GM12872 (cell line): Measurements from ENCODE around the gene NUAK2.

Experiments
- TF ChIP-seq, protein P1 (sequence below): IDR thresholded peaks from 3 replicates; pipeline ENCODE4 v1.5.1; 2011; ENCODE audit warnings: low read depth, mild to moderate bottlenecking, low read length, moderate library complexity; ENCODE audit not compliant: insufficient read depth

NUAK2 gene

DNA sequence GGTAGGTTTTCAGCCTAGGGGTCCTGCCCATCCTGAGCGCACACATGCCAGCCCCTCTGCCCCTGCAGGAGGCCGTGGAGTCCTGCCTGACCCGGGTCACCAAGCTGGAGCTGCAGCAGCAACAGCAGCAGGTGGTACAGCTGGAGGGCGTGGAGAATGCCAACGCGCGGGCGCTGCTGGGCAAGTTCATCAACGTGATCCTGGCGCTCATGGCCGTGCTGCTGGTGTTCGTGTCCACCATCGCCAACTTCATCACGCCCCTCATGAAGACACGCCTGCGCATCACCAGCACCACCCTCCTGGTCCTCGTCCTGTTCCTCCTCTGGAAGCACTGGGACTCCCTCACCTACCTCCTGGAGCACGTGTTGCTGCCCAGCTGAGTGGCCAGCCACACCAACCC, 49.8 kb downstream of the NUAK2 start:
- TF ChIP-seq, protein P1, sequence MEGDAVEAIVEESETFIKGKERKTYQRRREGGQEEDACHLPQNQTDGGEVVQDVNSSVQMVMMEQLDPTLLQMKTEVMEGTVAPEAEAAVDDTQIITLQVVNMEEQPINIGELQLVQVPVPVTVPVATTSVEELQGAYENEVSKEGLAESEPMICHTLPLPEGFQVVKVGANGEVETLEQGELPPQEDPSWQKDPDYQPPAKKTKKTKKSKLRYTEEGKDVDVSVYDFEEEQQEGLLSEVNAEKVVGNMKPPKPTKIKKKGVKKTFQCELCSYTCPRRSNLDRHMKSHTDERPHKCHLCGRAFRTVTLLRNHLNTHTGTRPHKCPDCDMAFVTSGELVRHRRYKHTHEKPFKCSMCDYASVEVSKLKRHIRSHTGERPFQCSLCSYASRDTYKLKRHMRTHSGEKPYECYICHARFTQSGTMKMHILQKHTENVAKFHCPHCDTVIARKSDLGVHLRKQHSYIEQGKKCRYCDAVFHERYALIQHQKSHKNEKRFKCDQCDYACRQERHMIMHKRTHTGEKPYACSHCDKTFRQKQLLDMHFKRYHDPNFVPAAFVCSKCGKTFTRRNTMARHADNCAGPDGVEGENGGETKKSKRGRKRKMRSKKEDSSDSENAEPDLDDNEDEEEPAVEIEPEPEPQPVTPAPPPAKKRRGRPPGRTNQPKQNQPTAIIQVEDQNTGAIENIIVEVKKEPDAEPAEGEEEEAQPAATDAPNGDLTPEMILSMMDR, result no peak

DNA sequence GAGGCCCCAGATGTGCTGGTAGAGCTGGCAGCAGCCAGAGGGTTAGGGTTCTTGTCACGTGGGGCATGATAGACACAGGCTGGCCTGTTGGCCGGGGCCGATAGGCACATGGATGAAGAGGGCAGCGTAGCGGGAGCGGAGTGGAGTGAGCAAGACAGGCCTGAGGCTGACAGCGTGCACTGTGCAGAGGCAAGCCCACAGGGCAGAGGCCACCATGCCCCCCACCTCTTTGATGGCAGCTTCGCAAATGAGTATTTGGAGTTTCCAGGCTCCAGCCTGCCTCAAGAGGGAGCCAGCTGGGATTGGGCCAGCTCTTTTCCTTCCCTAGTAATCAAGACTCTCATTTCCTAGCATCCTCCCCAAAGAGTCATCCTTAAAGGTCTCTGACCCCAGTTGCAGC, 50.3 kb downstream of the NUAK2 start:
- TF ChIP-seq, protein P1, result no peak

DNA sequence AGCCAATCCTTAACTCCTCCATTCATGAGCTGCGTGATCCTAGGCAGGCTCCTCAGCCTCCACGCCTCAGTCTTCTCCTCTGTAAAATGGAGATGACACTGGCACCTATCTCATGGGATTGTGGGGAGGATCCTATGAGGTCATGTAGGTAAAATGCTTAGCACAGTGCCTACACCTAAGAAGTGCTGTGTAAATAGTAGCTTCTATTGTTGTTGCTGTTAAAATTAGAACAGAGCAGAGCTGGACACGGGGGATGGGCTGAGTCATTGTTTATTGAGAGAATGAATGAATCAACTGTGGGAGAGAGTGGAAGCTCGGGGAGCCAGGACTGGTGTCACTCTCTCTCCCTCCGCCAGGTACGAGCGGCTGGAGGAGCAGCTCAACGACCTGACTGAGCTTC, 50.8 kb downstream of the NUAK2 start:
- TF ChIP-seq, protein P1, result no peak

DNA sequence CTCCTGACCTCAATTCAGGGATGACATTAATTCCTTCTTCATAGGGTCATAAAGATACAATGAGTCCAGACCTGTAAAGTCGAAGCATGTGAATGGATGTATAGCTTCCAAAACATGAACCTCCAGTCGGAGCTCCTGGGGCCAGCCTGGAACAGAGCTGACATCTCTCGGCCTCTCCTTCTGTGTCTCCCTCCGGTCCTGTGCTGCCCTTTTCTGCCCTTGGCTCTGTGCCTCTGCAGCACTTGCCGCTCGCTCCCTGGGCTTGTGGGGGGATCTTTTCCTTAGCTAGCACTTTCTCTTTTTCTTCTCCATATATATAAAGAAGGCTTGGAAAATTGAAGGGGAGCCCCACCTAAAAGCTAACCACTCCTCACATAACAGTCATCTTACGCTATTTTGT, 51.3 kb downstream of the NUAK2 start:
- TF ChIP-seq, protein P1, result no peak

DNA sequence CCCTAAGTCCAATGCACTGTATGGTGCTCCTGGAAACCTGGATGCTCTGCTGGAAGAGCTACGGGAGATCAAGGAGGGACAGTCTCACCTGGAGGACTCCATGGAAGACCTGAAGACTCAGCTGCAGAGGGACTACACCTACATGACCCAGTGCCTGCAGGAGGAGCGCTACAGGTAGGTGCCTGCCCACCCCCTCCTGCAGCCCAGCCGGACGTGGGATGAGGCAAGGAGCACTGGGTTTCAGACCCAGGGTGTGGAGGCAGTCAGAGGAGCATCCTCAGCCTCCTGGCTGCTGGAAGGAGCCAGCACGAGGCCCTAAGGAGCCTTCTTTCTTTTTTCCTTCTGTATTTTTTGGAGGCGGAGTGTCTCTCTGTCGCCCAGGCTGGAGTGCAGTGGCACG, 51.8 kb downstream of the NUAK2 start:
- TF ChIP-seq, protein P1, result no peak

DNA sequence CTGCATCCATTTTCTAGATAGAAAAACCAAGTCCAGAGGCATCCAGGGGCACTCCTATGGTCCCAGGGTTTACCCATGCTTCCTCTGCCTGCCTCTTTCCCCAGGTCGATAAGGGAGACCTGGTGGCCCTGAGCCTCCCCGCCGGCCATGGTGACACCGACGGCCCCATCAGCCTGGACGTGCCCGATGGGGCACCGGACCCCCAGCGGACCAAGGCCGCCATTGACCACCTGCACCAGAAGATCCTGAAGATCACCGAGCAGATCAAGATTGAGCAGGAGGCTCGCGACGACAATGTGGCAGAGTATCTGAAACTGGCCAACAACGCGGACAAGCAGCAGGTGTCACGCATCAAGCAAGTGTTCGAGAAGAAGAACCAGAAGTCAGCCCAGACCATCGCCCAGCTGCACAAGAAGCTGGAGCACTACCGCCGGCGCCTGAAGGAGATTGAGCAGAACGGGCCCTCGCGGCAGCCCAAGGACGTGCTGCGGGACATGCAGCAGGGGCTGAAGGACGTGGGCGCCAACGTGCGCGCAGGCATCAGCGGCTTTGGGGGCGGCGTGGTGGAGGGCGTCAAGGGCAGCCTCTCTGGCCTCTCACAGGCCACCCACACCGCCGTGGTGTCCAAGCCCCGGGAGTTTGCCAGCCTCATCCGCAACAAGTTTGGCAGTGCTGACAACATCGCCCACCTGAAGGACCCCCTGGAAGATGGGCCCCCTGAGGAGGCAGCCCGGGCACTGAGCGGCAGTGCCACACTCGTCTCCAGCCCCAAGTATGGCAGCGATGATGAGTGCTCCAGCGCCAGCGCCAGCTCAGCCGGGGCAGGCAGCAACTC, 52.5 kb downstream of the NUAK2 start:
- TF ChIP-seq, protein P1, result no peak

DNA sequence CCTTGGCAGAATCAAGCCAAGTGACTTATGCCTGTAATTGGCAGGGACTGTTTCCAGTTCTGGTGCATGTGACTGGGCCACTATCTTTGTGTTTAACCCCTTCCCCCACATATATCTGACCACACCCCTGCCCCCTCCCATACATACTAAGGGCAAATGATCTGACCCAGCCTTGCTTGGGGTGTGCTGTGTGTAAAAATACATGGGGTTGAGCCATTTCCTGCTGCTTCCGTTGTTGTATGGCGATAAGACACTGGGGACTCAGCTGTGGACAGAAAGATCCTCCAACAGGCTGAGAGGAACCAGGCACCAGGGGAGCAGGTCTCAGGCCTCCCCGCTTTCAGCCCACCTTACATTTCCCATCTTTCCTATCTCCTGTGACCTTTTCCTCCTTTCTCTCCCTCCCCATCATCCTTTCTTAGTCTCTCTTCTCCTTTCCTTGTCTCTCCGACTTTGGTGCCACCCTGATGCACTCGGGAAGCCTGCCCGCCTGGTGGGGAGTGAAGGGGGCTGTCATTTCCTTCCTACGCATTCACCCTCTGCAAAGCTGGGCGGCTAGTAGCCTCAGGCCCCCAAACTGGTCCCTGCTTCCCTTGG, 54.1 kb downstream of the NUAK2 start:
- TF ChIP-seq, protein P1, result no peak
